GM12878 (cell line): Measurements from ENCODE around the gene RAB3C.

Source experiments
- CREB1 ChIP-seq: IDR thresholded peaks from 2 replicates; pipeline ENCODE4 v1.6.1; 2012; ENCODE audit warnings: low read depth, mild to moderate bottlenecking, inconsistent platforms
- LARP7 ChIP-seq: fragments of 450-650 bp; IDR thresholded peaks from 2 replicates; pipeline ENCODE4 v1.6.1; 2017; ENCODE audit warnings: mild to moderate bottlenecking
- RAD21 ChIP-seq: IDR thresholded peaks from 2 replicates; pipeline ENCODE4 v1.6.1; 2011; ENCODE audit warnings: mild to moderate bottlenecking, low read depth, low read length, moderate library complexity; ENCODE audit not compliant: insufficient read depth

GRCh38 chr5:58687595-58687994 lies 104.7 kb downstream of the RAB3C start:
- TF ChIP-seq LARP7 (no peak), CREB1 (no peak), RAD21 (no peak)
